Stimulated activated CD4-positive, alpha-beta T cell treated with anti-CD3 and anti-CD28 coated beads, TNF-alpha, amount 100 ng/mL, for 24 hours (primary cell): ENCODE data around the gene SHROOM3.

Experiments
- DNase-seq, 3 experiments: peaks; one replicate each; pipeline ENCODE4 v3.0.0-alpha.2; 2020; ENCODE audit warnings: low read depth in 3 of 3

Gene SHROOM3

GRCh38 chr4:76659103-76659490 is 224.1 kb downstream of the SHROOM3 start:
- DNase-seq = no peak

- no peak for DNase-seq
Measured at GRCh38 chr4:76663824-76664223, 228.8 kb downstream of the SHROOM3 start.

GRCh38 chr4:76665153-76665552 is 230.1 kb downstream of the SHROOM3 start:
- no peak for DNase-seq

GRCh38 chr4:76665721-76666120 is 230.7 kb downstream of the SHROOM3 start:
- DNase-seq = no peak

- DNase-seq = no peak
Measured at GRCh38 chr4:76666944-76667532, 232.0 kb downstream of the SHROOM3 start.

GRCh38 chr4:76670631-76671030 is 235.6 kb downstream of the SHROOM3 start:
- no peak for DNase-seq

- DNase-seq = no peak
Measured at GRCh38 chr4:76673362-76673761, 238.3 kb downstream of the SHROOM3 start.

- DNase-seq = no peak
Measured at GRCh38 chr4:76674983-76675382, 240.0 kb downstream of the SHROOM3 start.

GRCh38 chr4:76677571-76678326 is 242.7 kb downstream of the SHROOM3 start:
- no peak for DNase-seq

- no peak for DNase-seq
Measured at GRCh38 chr4:76679691-76680090, 244.7 kb downstream of the SHROOM3 start.

- no peak for DNase-seq
Measured at GRCh38 chr4:76680952-76681351, 245.9 kb downstream of the SHROOM3 start.

- DNase-seq = no peak
Measured at GRCh38 chr4:76681996-76682395, 247.0 kb downstream of the SHROOM3 start.

- DNase-seq = no peak
Measured at GRCh38 chr4:76683144-76683543, 248.1 kb downstream of the SHROOM3 start.

GRCh38 chr4:76687746-76688448 is 252.9 kb downstream of the SHROOM3 start:
- DNase-seq = no peak

GRCh38 chr4:76688619-76689144 is 253.7 kb downstream of the SHROOM3 start:
- no peak for DNase-seq

GRCh38 chr4:76689145-76689817 is 254.3 kb downstream of the SHROOM3 start:
- DNase-seq = peak in 2 of 3 experiments; percentile 1 to 21

- DNase-seq = no peak
Measured at GRCh38 chr4:76690011-76690905, 255.2 kb downstream of the SHROOM3 start.

- no peak for DNase-seq
Measured at GRCh38 chr4:76690906-76691275, 255.9 kb downstream of the SHROOM3 start.

- no peak for DNase-seq
Measured at GRCh38 chr4:76691807-76692582, 257.0 kb downstream of the SHROOM3 start.

- DNase-seq = no peak
Measured at GRCh38 chr4:76692761-76693160, 257.7 kb downstream of the SHROOM3 start.
